GM12865 (cell line): ENCODE data around the gene NDUFAF4.

Experiments used
- DNase-seq: peaks from one replicate; pipeline ENCODE4 v3.0.0; 2010; ENCODE audit warnings: low read depth
- H3K4me3 ChIP-seq: 2 replicates; pipeline ENCODE4 v1.5.1; 2011; ENCODE audit warnings: mild to moderate bottlenecking, low read depth, low read length, control low read depth
- CTCF ChIP-seq: IDR thresholded peaks from 2 replicates; pipeline ENCODE4 v1.5.1; 2011; ENCODE audit warnings: low read length, control low read depth, low read depth, inconsistent platforms; ENCODE audit not compliant: insufficient read depth; ENCODE audit errors: missing control alignments

Gene NDUFAF4

GRCh38 chr6:96923400-96923799 is 25.7 kb upstream of the NDUFAF4 start:
- peak overlapping the region; percentile 71 for H3K4me3 ChIP-seq
- no peak for DNase-seq
- no peak for TF ChIP-seq CTCF

- TF ChIP-seq CTCF: no peak
- no peak overlapping the region for H3K4me3 ChIP-seq
- no peak for DNase-seq
These were observed 19.4 kb upstream of the NDUFAF4 start for GRCh38 chr6:96917098-96917497.

GRCh38 chr6:96913621-96914020 is 15.9 kb upstream of the NDUFAF4 start:
- no peak for DNase-seq
- no peak overlapping the region for H3K4me3 ChIP-seq
- no peak for TF ChIP-seq CTCF

- no peak overlapping the region for H3K4me3 ChIP-seq
- no peak for DNase-seq
- TF ChIP-seq CTCF: no peak
These were observed 14.1 kb upstream of the NDUFAF4 start for GRCh38 chr6:96911751-96912150.

- peak; percentile 34 for DNase-seq
- TF ChIP-seq CTCF: no peak
- H3K4me3 ChIP-seq: no peak overlapping the region
These were observed 13.5 kb upstream of the NDUFAF4 start for GRCh38 chr6:96911171-96911570.

GRCh38 chr6:96909811-96910210 is 12.1 kb upstream of the NDUFAF4 start:
- no peak for TF ChIP-seq CTCF
- no peak overlapping the region for H3K4me3 ChIP-seq
- DNase-seq: no peak

GRCh38 chr6:96907498-96907897 is 9.8 kb upstream of the NDUFAF4 start:
- no peak for TF ChIP-seq CTCF
- no peak overlapping the region for H3K4me3 ChIP-seq
- DNase-seq: peak; percentile 76
